H1 (cell line): ENCODE measurements around the gene B9D1. TPM values are rescaled to one million over a fixed set of nuclear protein-coding genes. Genes with fewer than 3 reads are reported as not detected.

Experiments
- BCL11A ChIP-seq, 2 experiments: IDR thresholded peaks; one replicate each; pipeline ENCODE4 v1.6.1; 2011; ENCODE audit warnings: low read depth in 2 of 2, low read length in 2 of 2, mild to moderate bottlenecking in 2 of 2
- CBX5 ChIP-seq: fragments of 300-800, 300-1000 bp; sonication (generic); IDR thresholded peaks from 2 replicates; pipeline ENCODE4 v1.7.1; 2016; ENCODE audit warnings: antibody characterized with exemption, low read length, low read depth
- CHD7 ChIP-seq: fragments of 300-600 bp; sonication (generic); IDR thresholded peaks from 2 replicates; pipeline ENCODE4 v1.7.1; 2012; ENCODE audit warnings: low read length, moderate library complexity, mild to moderate bottlenecking, inconsistent platforms; ENCODE audit not compliant: insufficient replicate concordance
- EGR1 ChIP-seq: IDR thresholded peaks from 2 replicates; pipeline ENCODE4 v1.6.1; 2011; ENCODE audit warnings: low read depth, low read length, borderline replicate concordance
- GTF2F1 ChIP-seq: IDR thresholded peaks from 2 replicates; pipeline ENCODE4 v1.6.1; 2012; ENCODE audit warnings: low read depth, low read length, improper control_type of control experiment, borderline replicate concordance
- HDAC2 ChIP-seq, 2 experiments: fragments of 300-600 bp in 1 of 2; sonication (generic) in 1 of 2; IDR thresholded peaks; 2 replicates each; pipeline ENCODE4 v1.6.1; 2011 to 2012; ENCODE audit warnings: low read depth in 2 of 2, low read length in 2 of 2, mild to moderate bottlenecking in 2 of 2, moderate library complexity in 2 of 2, borderline replicate concordance in 1 of 2, inconsistent platforms in 1 of 2
- MAX ChIP-seq: IDR thresholded peaks from 2 replicates; pipeline ENCODE4 v1.6.1; 2012; ENCODE audit warnings: inconsistent platforms
- NANOG ChIP-seq: IDR thresholded peaks from 2 replicates; pipeline ENCODE4 v1.6.1; 2011; ENCODE audit warnings: low read length, low read depth, mild to moderate bottlenecking, inconsistent platforms; ENCODE audit not compliant: insufficient read depth, poor library complexity, severe bottlenecking
- SIN3A ChIP-seq, 2 experiments: IDR thresholded peaks in 1 of 2; conservative IDR thresholded peaks in 1 of 2; 2 replicates each; pipeline ENCODE4 v1.6.1; 2011 to 2012; ENCODE audit warnings: low read length in 2 of 2, improper control_type of control experiment in 1 of 2, low read depth in 1 of 2, mild to moderate bottlenecking in 1 of 2
- TAF1 ChIP-seq: IDR thresholded peaks from 2 replicates; pipeline ENCODE4 v1.6.1; 2011; ENCODE audit warnings: mild to moderate bottlenecking, low read depth, low read length
- polyA plus RNA-seq, 7 experiments: library from polyadenylated mRNA; depleted of rRNA in 3 of 7; stranded (reverse) in 5 of 7; unstranded in 2 of 7; fragments of >200 nt in 5 of 7; fragments of 200-250 nt in 2 of 7; gene quantifications; 1 replicate in 5 of 7; 2 replicates in 1 of 7; 4 replicates in 1 of 7; pipeline versions ENCODE4 v1.2.1 to v1.2.3, GENCODE V29; 2011 to 2013; ENCODE audit warnings: missing spikeins in 2 of 7, mixed read lengths in 2 of 7
- total RNA-seq: library from RNA; stranded (reverse); fragmentation: NEBNext Ultra II Directional; extraction: Animal tissue kit (Norgen Biotek cat#: 25700); gene quantifications from 2 replicates; pipeline ENCODE4 v1.2.1, GENCODE V29; 2021

Gene B9D1
- total and polyA plus RNA-seq, 2 of the 8 experiments (the other 6 are each of a cell fraction or from before 2014, with no cell fraction given): 24.6 to 65.7 TPM

- TF ChIP-seq CHD7: no peak
- no peak for TF ChIP-seq NANOG
- no peak for TF ChIP-seq MAX
- TF ChIP-seq SIN3A (conservative IDR thresholded peaks at IDR 0.05 in 1 of 2, IDR thresholded peaks at IDR 0.05 in 1 of 2; ENCODE audit: low read depth in 1 of 2, low read length in 2 of 2): no peak
- no peak for TF ChIP-seq EGR1
- TF ChIP-seq TAF1: no peak
- no peak for TF ChIP-seq HDAC2 (IDR thresholded peaks at IDR 0.05; ENCODE audit: borderline replicate concordance in 1 of 2, low read depth in 2 of 2, low read length in 2 of 2)
- TF ChIP-seq BCL11A (IDR thresholded peaks at IDR 0.05; ENCODE audit: low read depth in 2 of 2, low read length in 2 of 2): no peak
- TF ChIP-seq GTF2F1: no peak
- TF ChIP-seq CBX5: no peak
Observed at GRCh38 chr17:19299214-19299747, 63.2 kb downstream of the B9D1 start (continued).
